Measurements from ENCODE around the gene AGPS. TPM values are rescaled to one million over a fixed set of nuclear protein-coding genes. Genes with fewer than 3 reads are reported as not detected.

Gene AGPS
- total and polyA plus RNA-seq, 9 of the 15 experiments (the other 6 are each of a cell fraction or from before 2014, with no cell fraction given) = 15.5 to 211 (median 63.1) TPM

- TF ChIP-seq SMARCE1 (IDR thresholded peaks at IDR 0.05) (peak; percentile 57; the same call in 1 of the 2 replicates), C11orf30 (IDR thresholded peaks at IDR 0.05; ENCODE audit: low read depth) (peak; percentile 68), TARDBP (IDR thresholded peaks at IDR 0.05) (no peak), ZFP36 (IDR thresholded peaks at IDR 0.05; ENCODE audit: low read depth, low read length, partially characterized antibody) (peak; percentile 50), MAFK (IDR thresholded peaks at IDR 0.05; ENCODE audit: low read length) (peak; percentile 55; the same call in 1 of the 2 replicates), ETV6 (IDR thresholded peaks at IDR 0.05; ENCODE audit: borderline replicate concordance in 1 of 2, low read depth in 2 of 2, low read length in 1 of 2) (no peak), ETV6 (CRISPR knock-in tag; IDR thresholded peaks at IDR 0.05; ENCODE audit: borderline replicate concordance) (no peak), E2F5 (CRISPR knock-in tag; IDR thresholded peaks at IDR 0.05) (no peak), PML (IDR thresholded peaks at IDR 0.05; ENCODE audit: low read length) (peak; percentile 32; the same call in 1 of the 2 replicates), RAD21 (CRISPR knock-in tag; conservative IDR thresholded peaks at IDR 0.05 in 1 of 2, IDR thresholded peaks at IDR 0.05 in 1 of 2) (0 out of 4 replicates have a peak, but pooled peaks of 1 of the 2 experiments have one; percentile 8), KDM1A (IDR thresholded peaks at IDR 0.05) (0 out of 4 replicates have a peak, but pooled peaks of 1 of the 2 experiments have one; percentile 21), SMARCA4 (IDR thresholded peaks at IDR 0.05) (peak; percentile 75), MAFG (tag; conservative IDR thresholded peaks at IDR 0.05) (peak; percentile 68), ARNT (IDR thresholded peaks at IDR 0.05) (0 out of 4 replicates have a peak, but pooled peaks of 1 of the 2 experiments have one; percentile 30), ZZZ3 (IDR thresholded peaks at IDR 0.05) (no peak), CXXC5 (CRISPR knock-in tag; IDR thresholded peaks at IDR 0.05) (peak; percentile 14; the same call in 1 of the 2 replicates), FOXM1 (IDR thresholded peaks at IDR 0.05; ENCODE audit: low read depth) (peak; percentile 52; the same call in 1 of the 2 replicates), FOXM1 (CRISPR knock-in tag; IDR thresholded peaks at IDR 0.05; ENCODE audit: low read depth) (no peak), MBD1 (CRISPR knock-in tag; IDR thresholded peaks at IDR 0.05) (no peak), KAT8 (IDR thresholded peaks at IDR 0.05; ENCODE audit: low read depth) (no peak), TRIM24 (IDR thresholded peaks at IDR 0.05) (peak; percentile 35 to 50; a peak in 1 of 4 replicates), MAFF (IDR thresholded peaks at IDR 0.05; ENCODE audit: low read length) (peak; percentile 75), ATF3 (IDR thresholded peaks at IDR 0.05) (peak; percentile 44), ATF3 (CRISPR knock-in tag; conservative IDR thresholded peaks at IDR 0.05) (no peak), CEBPG (CRISPR knock-in tag; IDR thresholded peaks at IDR 0.05) (no peak), CEBPG (tag; conservative IDR thresholded peaks at IDR 0.05 in 1 of 2, IDR thresholded peaks at IDR 0.05 in 1 of 2) (peak; percentile 75 to 87; a peak in 3 of 4 replicates), TCF15 (CRISPR knock-in tag; IDR thresholded peaks at IDR 0.05) (no peak), TEAD4 (IDR thresholded peaks at IDR 0.05; ENCODE audit: low read length) (peak; percentile 81), TEAD4 (CRISPR knock-in tag; IDR thresholded peaks at IDR 0.05; ENCODE audit: borderline replicate concordance) (no peak), NFE2 (IDR thresholded peaks at IDR 0.05; ENCODE audit: low read depth) (peak; percentile 72)
Observed at GRCh38 chr2:177554365-177554764, 161.8 kb downstream of the AGPS start (continued).
